Spleen (tissue), 11 donors: ENCODE measurements around the gene CSF3R. TPM values are rescaled to one million over a fixed set of nuclear protein-coding genes. Genes with fewer than 3 reads are reported as not detected.

ENCODE experiments used
- DNase-seq: peaks from one replicate; pipeline ENCODE4 v3.0.0-alpha.2; 2020
- H3K27ac ChIP-seq, 8 donors: fragments of 200-600 bp; sonication (generic) in 7 of 8; 1 replicate in 4 of 8; 2 replicates in 4 of 8; pipeline versions ENCODE4 v1.5.0 to v1.8.0; 2016 to 2021; ENCODE audit warnings: inconsistent platforms in 4 of 8, mild to moderate bottlenecking in 4 of 8, moderate library complexity in 1 of 8
- H3K27me3 ChIP-seq, 7 donors: fragments of 200-600 bp; sonication (generic) in 6 of 7; replicated peaks in 1 of 7; 1 replicate in 4 of 7; 2 replicates in 3 of 7; pipeline versions ENCODE4 v1.5.0 to v1.8.0; 2016 to 2021; ENCODE audit warnings: inconsistent platforms in 3 of 7, mild to moderate bottlenecking in 1 of 7
- H3K36me3 ChIP-seq, 6 donors: fragments of 200-600 bp; sonication (generic) in 5 of 6; 1 replicate in 4 of 6; 2 replicates in 2 of 6; pipeline versions ENCODE4 v1.5.0 to v1.8.0; 2016 to 2021; ENCODE audit warnings: inconsistent platforms in 2 of 6
- H3K4me1 ChIP-seq, 6 donors: fragments of 200-600 bp; sonication (generic) in 5 of 6; 1 replicate in 3 of 6; 2 replicates in 3 of 6; pipeline versions ENCODE4 v1.5.0 to v1.8.0; 2016 to 2021; ENCODE audit warnings: inconsistent platforms in 3 of 6
- H3K4me3 ChIP-seq, 8 donors: fragments of 200-600 bp; sonication (generic) in 7 of 8; 1 replicate in 4 of 8; 2 replicates in 4 of 8; pipeline versions ENCODE4 v1.5.0 to v1.8.0; 2016 to 2021; ENCODE audit warnings: inconsistent platforms in 4 of 8, mild to moderate bottlenecking in 4 of 8, moderate library complexity in 2 of 8
- H3K9me3 ChIP-seq, 8 donors: fragments of 200-600 bp; sonication (generic) in 7 of 8; 1 replicate in 4 of 8; 2 replicates in 4 of 8; pipeline versions ENCODE4 v1.5.0 to v1.8.0; 2016 to 2021; ENCODE audit warnings: inconsistent platforms in 4 of 8
- CTCF ChIP-seq, 11 experiments: fragments of 200-600 bp in 7 of 11; fragments of 450-650 bp in 4 of 11; sonication (generic) in 4 of 11; IDR thresholded peaks in 8 of 11; conservative IDR thresholded peaks in 3 of 11; 1 replicate in 7 of 11; 2 replicates in 4 of 11; pipeline versions ENCODE4 v1.4.0 to v1.8.0; 2016 to 2021; ENCODE audit warnings: antibody characterized with exemption in 11 of 11, inconsistent platforms in 4 of 11, mild to moderate bottlenecking in 1 of 11
- POLR2A ChIP-seq, 3 donors: fragments of 450-650 bp; IDR thresholded peaks; one replicate each; pipeline ENCODE4 v1.5.1; 2017; ENCODE audit warnings: antibody characterized with exemption in 3 of 3, mild to moderate bottlenecking in 1 of 3
- POLR2AphosphoS5 ChIP-seq, 3 donors: sonication (generic); formaldehyde crosslinking; IDR thresholded peaks; one replicate each; pipeline ENCODE4 v1.5.1; 2017; ENCODE audit warnings: antibody characterized with exemption in 3 of 3
- WGBS, 5 donors: extraction: QIAGEN DNeasy Blood & Tissue Kit in 3 of 5; methylation state at CpG; one replicate each; pipeline versions ENCODE4 v1.1.5 to v1.1.7; 2013 to 2018; 5-methylcytosine and 5-hydroxymethylcytosine counted together
- intact Hi-C: fragments of 100-400 bp; cut with DNase I; formaldehyde crosslinking; loops from one replicate; pipeline ENCODE4 v1.15.0; 2023; ENCODE audit warnings: low total_unique reads
- polyA plus RNA-seq, 3 donors: library from polyadenylated mRNA; stranded (reverse); fragments of 200-250 nt; gene quantifications; one replicate each; pipeline ENCODE4 v1.2.1, GENCODE V29; 2013
- total RNA-seq, 7 donors: library from RNA; depleted of rRNA in 3 of 7; stranded (reverse); fragments of >200 nt in 3 of 7; fragmentation: NEBNext Ultra II Directional in 4 of 7; extraction: Animal tissue kit (Norgen Biotek cat#: 25700) in 4 of 7; gene quantifications; one replicate each; pipeline versions ENCODE4 v1.1.0 to v1.2.1, GENCODE V29; 2016 to 2021
- donor health status: healthy with polysubstance abuse.
- donor health status: DM: no; HTN: no; CAD: no; lungs with moderate emphysema.
- donor health status: DM: no; HTN: no; CAD: no.
- donor health status: Bipolar disorder and iron deficiency.
- donor health status: healthy.
- donor health status: DM: no; HTN: no; CAD: no.
- donor health status: DM: yes; HTN: yes; CAD: no.

The CSF3R gene
- total and polyA plus RNA-seq, 10 donors: 8.9 to 795 (median 220) TPM

GRCh38 chr1:36432616-36433015 is 50.1 kb downstream of the CSF3R start:
- Histone ChIP-seq H3K4me1 (no peaks in the 10 kb centered on the region), H3K27me3 (no peaks in the 10 kb centered on the region), H3K4me3 (no peak overlapping the region), H3K36me3 (peaks cover 0 to 15% (median 0%) of the 10 kb centered on the region in 6 donors), H3K27ac (no peak overlapping the region), H3K9me3 (no peaks in the 10 kb centered on the region)
- no peak for TF ChIP-seq CTCF (IDR thresholded peaks at IDR 0.05 in 8 of 11, conservative IDR thresholded peaks at IDR 0.05 in 3 of 11)
- TF ChIP-seq POLR2AphosphoS5 (IDR thresholded peaks at IDR 0.05): no peak
- no peak for TF ChIP-seq POLR2A (IDR thresholded peaks at IDR 0.05)
- 66 to 94% (median 85%) methylated on average over 4 of the region's 4 CpGs for WGBS, 5 donors
- DNase-seq: no peak
- intact Hi-C loops: no loop called here

GRCh38 chr1:36425791-36426190 is 56.9 kb downstream of the CSF3R start:
- Histone ChIP-seq H3K4me1 (peaks cover 0 to 13% (median 2%) of the 10 kb centered on the region in 6 donors), H3K36me3 (peaks cover 0 to 9% (median 0%) of the 10 kb centered on the region in 6 donors), H3K27me3 (no peaks in the 10 kb centered on the region), H3K4me3 (no peak overlapping the region), H3K9me3 (no peaks in the 10 kb centered on the region), H3K27ac (no peak overlapping the region)
- intact Hi-C loops: no loop called here
- no peak for DNase-seq
- 74 to 87% (median 78%) methylated on average over 4 of the region's 4 CpGs for WGBS, 5 donors
- no peak for TF ChIP-seq POLR2A (IDR thresholded peaks at IDR 0.05)
- no peak for TF ChIP-seq POLR2AphosphoS5 (IDR thresholded peaks at IDR 0.05)
- no peak for TF ChIP-seq CTCF (IDR thresholded peaks at IDR 0.05 in 8 of 11, conservative IDR thresholded peaks at IDR 0.05 in 3 of 11)

- Histone ChIP-seq H3K27me3 (no peaks in the 10 kb centered on the region), H3K27ac (peak overlapping the region in 2 of 8 donors; percentile 61 to 75), H3K4me1 (peaks cover 4 to 31% (median 13%) of the 10 kb centered on the region in 6 donors), H3K36me3 (peaks cover 0 to 9% (median 2%) of the 10 kb centered on the region in 6 donors), H3K4me3 (no peak overlapping the region), H3K9me3 (no peaks in the 10 kb centered on the region)
- DNase-seq: no peak
- TF ChIP-seq CTCF (IDR thresholded peaks at IDR 0.05 in 8 of 11, conservative IDR thresholded peaks at IDR 0.05 in 3 of 11): no peak
- TF ChIP-seq POLR2A (IDR thresholded peaks at IDR 0.05): no peak
- TF ChIP-seq POLR2AphosphoS5 (IDR thresholded peaks at IDR 0.05): no peak
- 86 to 91% (median 88%) methylated on average over 7 of the region's 7 CpGs for WGBS, 5 donors
- intact Hi-C loops: no loop called here
Observed at GRCh38 chr1:36421649-36422048, 61.1 kb downstream of the CSF3R start.

- H3K4me3 ChIP-seq: no peak overlapping the region
- H3K27me3 ChIP-seq: no peaks in the 10 kb centered on the region
- peak overlapping the region in 7 of 8 donors; percentile 12 to 75 (median 58) for H3K27ac ChIP-seq
- TF ChIP-seq POLR2AphosphoS5 (IDR thresholded peaks at IDR 0.05): peak in 2 of 3 donors; percentile 72 to 79
- TF ChIP-seq POLR2A (IDR thresholded peaks at IDR 0.05): no peak
- TF ChIP-seq CTCF (IDR thresholded peaks at IDR 0.05 in 8 of 11, conservative IDR thresholded peaks at IDR 0.05 in 3 of 11): peak; percentile 88 to 98 (median 96)
- peaks cover 4 to 31% (median 13%) of the 10 kb centered on the region in 6 donors for H3K4me1 ChIP-seq
- peaks cover 0 to 9% (median 2%) of the 10 kb centered on the region in 6 donors for H3K36me3 ChIP-seq
- WGBS, 5 donors: 17 to 25% (median 20%) methylated on average over 13 of the region's 13 CpGs
- intact Hi-C loops: no loop called here
- DNase-seq: peak; percentile 96
- no peaks in the 10 kb centered on the region for H3K9me3 ChIP-seq
Observed at GRCh38 chr1:36420836-36421317, 61.8 kb downstream of the CSF3R start.
